SK-N-DZ (cell line): Measurements from ENCODE around the gene ZC3H14. TPM values are rescaled to one million over a fixed set of nuclear protein-coding genes. Genes with fewer than 3 reads are reported as not detected.
"Not testable (repeated sequence)": the region's sequence is repeated elsewhere in the genome, so short reads cannot be mapped to it uniquely, and the experiment has no call there.

Experiments
- DNase-seq: peaks from one replicate; pipeline ENCODE4 v3.0.0-alpha.2; 2015; ENCODE audit warnings: low spot score
- polyA plus RNA-seq, 2 experiments: library from polyadenylated mRNA; depleted of rRNA; stranded (reverse); fragments of >200 nt; gene quantifications; 2 replicates each; pipeline ENCODE4 v1.2.3, GENCODE V29; 2014

The ZC3H14 gene, protein sequence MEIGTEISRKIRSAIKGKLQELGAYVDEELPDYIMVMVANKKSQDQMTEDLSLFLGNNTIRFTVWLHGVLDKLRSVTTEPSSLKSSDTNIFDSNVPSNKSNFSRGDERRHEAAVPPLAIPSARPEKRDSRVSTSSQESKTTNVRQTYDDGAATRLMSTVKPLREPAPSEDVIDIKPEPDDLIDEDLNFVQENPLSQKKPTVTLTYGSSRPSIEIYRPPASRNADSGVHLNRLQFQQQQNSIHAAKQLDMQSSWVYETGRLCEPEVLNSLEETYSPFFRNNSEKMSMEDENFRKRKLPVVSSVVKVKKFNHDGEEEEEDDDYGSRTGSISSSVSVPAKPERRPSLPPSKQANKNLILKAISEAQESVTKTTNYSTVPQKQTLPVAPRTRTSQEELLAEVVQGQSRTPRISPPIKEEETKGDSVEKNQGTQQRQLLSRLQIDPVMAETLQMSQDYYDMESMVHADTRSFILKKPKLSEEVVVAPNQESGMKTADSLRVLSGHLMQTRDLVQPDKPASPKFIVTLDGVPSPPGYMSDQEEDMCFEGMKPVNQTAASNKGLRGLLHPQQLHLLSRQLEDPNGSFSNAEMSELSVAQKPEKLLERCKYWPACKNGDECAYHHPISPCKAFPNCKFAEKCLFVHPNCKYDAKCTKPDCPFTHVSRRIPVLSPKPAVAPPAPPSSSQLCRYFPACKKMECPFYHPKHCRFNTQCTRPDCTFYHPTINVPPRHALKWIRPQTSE
- polyA plus RNA-seq (2014; cell fraction: cytosol; rRNA removed) = 48.5 and 59.8 TPM in 2 replicates
- polyA plus RNA-seq (2014; cell fraction: nucleus; rRNA removed) = 49.9 and 65.8 TPM in 2 replicates

DNA sequence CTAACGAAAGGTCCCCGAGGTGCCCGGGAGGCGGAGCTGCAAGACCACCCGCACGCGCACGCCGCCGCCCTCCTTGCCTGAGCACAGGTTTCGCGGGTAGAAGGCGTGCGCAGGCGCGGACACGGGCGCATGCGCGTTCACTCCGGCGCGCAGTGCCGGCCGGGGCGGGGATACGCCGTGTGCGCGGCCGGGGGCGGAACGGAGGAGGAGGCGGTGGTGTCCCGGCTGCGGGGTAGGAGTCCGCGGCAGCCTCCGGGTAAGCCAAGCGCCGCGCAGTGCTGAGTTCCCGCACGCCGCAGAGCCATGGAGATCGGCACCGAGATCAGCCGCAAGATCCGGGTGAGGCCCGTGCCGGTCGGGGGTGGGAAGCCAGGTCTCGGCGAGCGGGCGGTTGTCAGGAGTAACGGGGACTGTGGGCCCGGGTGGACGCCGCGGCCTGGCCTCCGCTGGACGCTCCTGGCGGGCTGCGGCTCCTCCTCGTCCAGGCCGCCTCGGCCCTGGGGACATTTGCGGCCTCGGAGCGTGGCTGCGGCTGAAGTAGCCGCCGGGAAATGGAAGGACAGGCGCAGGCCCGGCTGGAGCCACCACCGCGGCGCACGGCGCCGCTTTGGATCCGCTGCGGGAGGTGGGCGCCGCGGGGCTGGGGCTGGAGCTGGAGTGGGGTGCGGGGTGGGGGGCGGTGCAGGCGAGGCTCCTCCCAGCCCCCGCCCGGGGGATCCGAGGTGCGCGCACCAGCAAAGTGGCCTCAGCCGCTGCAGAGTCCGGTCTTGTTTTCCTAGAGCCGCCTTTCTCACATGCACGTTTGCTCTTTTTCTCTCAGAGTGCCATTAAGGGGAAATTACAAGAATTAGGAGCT lies at the start of gene ZC3H14:
TSS of gene ZC3H14 (plus strand) at position 207 of the 856 bp plus-strand sequence. CDS start at position 304, 97 bp downstream.
- DNase-seq = peak; percentile 91

DNA sequence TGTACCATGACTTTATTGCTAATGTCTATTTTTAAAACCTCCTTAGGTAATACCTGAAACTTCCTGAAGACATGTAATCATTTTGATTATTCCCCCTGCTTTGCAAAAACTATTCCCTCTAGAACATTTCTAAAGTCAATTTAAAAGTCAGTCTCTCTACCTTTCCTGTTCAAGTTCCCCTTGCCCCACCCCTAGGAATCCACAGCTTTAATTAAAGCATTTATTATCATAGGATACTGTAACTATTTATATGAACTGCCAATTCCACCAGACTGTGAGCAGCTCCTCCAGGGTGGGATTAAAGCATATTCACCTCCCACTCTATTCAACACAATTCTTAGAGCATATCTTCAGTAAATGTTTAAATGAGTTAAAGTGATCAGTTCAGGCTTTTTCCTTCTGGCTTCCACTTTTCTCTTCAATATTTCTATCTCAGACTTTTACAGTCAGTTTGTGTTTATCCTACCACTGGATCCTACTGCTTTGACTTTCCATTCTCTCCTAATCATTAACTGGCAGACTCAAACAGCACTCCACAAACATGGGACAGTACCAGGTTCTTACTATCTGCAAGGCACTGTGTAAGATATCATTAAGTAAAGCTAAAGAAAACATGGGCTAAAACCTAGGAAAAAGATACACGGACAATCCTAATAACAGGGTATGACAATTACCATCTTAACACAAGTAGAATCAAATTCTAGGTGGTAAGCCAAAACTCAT lies 47.2 kb upstream of the ZC3H14 start:
- no peak for DNase-seq

DNA sequence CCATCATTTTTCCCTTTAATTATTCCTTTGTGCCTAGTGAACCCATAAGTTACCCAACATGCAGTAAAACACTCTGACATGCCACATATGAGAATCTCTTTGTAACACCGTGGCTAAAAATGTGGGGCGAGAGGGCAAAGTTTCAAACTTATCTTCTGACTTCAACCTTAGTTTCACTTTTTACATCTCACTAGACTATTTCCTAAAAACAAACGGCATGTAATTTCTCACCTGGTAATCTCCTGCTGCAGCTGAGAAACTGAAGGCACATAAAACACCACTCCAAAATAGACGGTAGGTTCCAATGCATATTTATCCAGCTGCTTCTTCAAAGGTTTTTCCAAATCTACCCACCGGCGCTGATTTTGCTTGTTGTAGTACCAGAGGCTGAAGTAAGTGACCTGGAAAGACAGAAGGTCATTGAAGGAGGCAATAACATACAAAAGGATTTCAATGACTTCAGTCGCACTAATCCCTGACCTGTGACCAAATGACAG lies 45.9 kb upstream of the ZC3H14 start:
- no peak for DNase-seq

DNA sequence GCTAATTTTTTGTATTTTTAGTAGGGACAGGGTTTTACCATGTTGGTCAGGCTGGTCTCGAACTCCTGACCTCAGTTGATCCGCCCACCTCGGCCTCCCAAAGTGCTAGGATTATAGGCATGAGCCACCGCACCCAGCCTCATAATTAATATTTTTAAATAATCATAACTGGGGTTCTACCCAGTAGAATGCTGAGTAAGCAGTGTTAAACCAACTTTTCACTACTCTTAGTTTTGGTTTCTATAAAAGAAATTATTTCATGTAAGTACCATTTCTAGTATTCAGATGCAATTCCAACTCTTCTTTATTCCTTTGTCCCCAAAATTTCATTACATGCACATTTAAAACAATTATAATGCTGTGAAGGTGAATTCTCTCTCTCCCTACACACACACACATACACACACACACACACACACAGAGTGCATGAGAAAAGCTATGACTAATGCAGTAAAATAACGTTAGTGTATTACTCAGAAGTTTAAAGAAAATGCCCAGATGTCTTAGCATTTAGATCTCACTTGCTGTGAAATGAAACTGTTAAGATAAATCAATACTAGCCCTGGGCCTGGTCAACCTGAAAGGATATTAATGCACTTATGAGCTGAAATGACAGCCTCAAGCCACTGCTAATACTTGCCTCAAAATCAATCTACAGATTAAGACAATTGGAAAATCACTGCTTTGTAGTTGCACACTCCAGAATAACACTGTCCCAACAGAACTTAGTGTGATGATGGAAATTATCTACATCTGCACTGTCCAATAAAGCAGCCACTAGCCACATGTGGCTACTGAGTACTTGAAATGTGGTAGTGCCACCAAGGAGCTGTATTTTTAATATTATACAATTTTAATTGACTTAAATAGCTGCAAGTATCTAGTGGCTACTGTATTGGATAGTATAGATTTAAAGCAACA lies 44.0 kb upstream of the ZC3H14 start:
- DNase-seq = no peak

DNA sequence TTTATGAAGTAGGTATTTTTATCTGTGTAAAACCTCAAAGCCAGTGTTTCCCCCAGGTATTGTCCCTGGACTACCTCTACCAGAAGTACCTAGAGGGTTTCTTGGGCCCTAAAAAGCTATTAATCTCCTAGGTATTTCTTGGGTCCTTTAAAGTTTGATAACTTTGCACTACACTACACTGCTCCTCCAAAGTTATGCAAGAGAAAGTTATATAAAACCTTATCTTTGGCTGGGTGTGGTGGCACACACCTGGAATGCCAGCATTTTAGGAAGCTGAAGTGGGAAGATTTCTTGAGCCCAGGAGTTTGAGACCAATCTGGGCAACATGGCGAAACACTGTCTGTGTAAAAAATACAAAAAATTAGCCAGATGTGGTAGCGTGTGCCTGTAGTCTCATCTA lies 42.9 kb upstream of the ZC3H14 start:
- DNase-seq = no peak

DNA sequence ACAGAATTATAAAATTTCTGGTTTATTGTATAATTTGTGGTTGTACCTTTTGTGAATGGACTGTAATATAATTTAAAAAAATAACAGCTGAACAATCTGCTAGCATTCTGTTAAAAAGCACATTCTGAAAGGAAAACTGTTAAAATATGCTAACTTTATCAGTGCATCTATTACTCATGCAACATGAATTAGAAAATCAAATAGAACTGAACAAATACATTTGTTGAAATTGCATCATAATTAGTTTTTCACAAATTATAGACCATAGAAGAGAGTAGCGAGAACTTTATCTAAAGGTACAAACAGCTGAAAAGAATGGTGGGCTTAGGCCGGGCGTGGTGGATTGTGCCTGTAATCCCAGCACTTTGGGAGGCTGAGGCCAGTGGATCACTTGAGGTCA lies 41.0 kb upstream of the ZC3H14 start:
- no peak for DNase-seq

DNA sequence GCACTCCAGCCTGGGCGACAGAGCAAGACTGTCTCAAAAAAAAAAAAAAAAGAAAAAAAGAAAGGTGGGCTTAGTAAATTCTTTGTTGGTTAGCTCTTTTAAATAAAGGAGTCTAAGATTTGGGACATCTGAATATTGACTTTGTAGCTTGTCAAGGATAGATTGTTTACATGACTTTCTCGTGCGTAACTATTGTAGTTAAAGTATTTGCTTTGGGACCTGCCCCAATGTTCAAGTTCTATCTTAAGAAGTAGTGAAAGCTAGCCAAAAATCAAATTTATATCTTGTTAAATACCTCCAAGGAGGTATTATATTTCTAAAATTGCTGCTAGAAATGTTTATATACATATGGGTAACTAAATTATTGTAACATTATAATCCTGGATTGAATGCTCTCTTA lies 40.4 kb upstream of the ZC3H14 start:
- DNase-seq = no peak

DNA sequence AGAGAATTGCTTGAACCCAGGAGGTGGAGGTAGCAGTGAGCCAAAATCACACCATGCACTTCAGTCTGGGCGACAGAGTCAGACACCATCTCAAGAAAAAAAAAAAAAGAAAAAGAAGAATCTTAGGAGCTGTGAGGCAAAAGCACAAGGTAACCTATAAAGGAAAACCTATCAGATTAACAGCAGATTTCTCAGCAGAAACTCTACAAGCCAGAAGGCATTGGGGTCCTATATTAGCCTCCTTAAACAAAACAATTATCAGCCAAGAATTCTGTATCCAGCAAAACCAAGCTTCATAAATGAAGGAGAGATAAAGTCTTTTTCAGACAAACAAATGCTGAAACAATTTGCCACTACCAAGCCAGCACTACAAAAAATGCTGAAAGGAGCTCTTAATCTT lies 32.9 kb upstream of the ZC3H14 start:
- not testable (repeated sequence) for DNase-seq

DNA sequence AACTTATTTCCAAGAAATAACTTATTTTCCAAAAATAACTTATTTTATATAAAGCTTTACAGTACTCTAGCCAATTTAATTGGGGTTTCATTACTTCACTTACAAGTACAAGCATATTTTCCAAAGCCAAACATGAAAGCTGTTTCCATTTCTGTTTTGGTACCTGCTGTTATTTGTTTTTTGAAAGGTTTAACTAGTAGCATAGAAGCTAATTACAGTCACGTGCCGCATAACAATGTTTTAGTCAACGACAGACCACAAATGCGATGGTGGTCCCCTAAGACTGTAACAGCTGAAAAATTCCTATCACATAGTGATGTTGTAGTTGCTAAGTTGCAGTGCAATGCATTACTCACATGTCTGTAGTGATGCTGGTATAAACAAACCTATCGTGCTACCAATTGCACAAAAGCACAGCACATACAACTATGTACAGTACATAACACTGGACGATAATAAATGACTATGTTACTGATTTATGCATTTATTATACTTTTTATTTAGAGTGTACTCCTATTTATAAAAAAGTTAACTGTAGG lies 29.7 kb upstream of the ZC3H14 start:
- DNase-seq = no peak

DNA sequence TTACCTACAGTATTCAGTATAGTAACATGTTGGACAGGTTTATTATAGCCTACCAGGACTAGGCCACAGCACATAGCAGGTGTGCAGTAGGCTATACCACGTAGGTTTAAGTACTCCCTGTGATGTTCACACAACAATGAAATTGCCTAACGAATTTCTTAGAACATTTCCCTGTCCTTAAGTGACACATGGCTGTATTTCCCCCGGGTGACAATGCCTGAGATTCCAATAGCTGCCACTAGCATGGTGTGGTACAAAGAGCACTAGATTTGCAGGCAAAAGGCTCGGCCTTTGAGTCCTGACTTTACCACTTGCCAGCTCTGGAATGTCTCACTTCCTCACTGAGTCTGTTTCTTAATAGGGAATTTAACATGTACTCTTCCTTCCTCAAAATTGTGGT lies 27.7 kb upstream of the ZC3H14 start:
- DNase-seq = no peak

DNA sequence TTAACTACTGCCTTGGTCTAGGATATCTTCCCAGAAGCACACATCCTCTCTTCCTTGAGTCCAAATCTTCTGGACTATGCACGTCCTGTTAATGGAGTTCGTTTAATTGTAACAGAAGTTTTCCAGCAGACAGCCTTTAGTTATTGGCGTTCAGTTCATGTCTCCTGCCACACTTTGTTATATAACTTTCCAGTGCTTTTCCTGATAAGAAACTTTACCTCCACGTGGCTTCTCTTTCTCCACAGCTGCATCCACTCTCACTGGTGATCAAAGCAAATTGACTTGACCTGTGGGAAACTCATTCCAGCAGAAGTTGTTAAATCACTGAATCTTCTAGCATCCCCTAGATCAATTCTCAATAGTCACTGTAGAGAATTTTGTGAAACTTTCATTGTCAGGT lies 27.0 kb upstream of the ZC3H14 start:
- no peak for DNase-seq

DNA sequence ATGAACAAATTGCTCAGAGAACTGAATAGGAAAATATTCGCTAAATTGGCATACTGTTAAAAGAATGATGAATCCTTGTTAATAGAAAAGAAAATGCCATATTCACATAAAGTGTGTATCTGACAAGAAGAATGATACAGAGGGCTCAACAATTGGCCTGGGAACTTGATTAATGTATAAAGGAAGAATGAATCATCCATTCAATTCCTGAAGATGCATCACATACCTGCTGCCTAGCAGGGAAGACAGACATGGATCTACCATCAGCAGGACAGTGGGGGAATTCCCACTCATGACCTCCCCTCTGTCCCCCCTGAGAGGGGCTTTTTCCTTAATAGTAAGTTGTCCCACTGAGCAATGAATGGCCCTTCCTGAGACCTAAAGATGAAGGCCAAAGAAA lies 21.5 kb upstream of the ZC3H14 start:
- DNase-seq = no peak

DNA sequence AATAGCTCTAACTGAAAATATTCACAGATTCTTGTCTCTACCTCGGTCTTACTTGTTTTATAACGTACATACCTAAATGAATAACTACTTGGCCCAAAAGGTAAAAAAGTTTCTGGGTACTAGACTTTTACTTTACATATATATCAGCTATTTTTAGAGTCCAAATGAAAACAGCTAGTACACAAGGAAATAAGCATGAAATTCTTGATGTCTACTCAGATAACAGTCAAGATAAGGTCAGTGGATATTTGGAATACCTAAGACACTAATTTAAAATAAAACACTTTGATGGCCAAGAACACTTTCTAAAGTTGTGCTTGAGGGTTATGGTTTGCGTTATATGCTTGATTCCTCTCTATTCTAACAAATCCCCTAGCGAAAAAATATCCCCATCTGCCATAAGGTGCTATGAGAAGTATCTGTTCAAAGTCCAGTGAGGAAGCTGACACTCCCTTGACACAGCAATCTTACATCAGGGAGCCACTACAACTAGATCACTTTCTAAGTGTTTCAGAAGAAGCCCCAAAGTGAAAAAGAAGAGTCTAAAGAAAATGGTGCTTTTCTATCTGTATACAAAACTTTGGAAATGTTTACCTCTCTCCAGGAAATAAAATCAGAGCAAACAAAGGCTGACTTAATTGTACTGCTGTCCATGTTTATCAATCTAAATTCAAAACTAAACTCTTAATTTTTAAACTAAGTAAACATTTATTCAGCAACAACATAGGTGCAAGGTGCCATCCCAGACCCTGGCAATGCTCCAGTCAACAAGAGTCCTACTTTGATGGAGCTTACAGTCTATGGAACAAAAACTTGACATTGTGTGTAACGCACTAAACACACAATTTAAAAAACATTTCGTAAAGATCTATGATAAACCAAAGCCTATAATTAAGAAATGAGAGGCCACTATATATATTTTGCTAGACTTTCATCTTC lies 19.7 kb upstream of the ZC3H14 start:
- DNase-seq = no peak

DNA sequence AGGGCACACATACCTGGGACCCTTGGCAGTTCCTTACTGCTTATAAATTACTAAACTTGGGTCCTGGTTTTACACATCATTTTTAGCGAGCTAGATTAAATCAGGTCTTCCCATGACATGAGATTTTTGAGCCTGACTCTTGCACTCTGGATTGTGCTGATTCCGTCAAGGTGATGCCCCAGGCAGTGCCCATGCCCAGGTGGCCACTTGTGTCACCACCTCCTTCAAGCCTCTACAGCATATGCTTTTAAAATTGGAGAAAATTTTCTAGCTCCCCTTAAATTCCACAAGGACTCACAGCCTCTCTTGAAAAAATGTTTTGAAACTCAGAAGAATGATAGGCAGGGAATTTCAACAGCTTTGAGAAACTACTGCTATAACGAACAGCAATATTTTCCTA lies 17.6 kb upstream of the ZC3H14 start:
- DNase-seq = no peak

DNA sequence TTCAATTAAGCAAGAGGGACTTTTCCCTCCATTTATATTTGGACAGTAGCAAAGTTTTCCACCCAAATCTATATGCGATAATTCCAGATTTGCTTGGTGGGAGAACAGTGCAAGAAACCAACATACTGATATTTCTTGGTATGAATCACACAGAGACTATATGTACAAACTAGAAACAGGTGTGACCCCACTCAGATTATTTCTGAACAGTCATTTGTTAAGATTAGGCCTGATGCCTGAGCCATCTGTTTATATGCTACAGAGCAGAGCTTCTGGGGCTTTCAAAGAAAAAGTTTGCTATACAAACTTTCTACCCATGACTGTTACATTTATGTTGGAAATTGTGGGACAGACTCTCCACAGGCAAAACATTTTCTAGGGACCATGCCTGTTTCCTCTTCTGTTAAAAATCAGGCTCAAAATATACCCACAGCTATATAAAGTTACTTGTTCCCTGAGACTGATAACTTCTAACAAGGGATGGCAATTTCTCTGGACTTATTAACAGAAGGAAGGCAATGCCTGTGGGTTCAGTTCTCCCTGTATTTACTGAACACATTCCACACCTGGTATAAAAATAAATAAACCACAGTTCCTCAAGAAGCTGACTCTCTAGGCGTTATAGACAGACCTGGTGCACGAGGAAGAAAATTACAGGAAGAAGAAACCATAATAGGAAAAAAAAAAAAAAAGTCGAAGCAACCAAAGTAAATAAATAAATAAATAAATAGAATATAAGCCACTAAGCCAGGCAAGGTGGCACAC lies 16.0 kb upstream of the ZC3H14 start:
- DNase-seq = no peak

DNA sequence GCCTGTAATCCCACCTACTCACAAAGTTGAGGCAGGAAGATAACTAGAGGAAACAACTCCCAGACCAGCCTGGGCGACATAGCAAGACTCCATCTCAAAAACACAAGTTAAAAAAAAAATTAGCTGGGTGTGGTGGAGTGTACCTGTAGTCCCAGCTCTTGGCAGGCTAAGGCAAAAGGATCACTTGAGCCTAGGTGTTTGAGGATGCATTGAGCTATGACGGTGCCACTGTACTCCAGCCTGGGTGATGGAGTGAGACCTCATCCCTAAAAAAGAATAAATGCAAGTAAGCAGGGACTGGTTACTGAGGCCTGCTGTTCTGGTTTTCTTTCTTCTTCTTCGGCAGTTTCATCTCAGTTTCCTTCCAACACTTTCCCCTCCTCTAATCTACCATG lies 15.5 kb upstream of the ZC3H14 start:
- DNase-seq = no peak

DNA sequence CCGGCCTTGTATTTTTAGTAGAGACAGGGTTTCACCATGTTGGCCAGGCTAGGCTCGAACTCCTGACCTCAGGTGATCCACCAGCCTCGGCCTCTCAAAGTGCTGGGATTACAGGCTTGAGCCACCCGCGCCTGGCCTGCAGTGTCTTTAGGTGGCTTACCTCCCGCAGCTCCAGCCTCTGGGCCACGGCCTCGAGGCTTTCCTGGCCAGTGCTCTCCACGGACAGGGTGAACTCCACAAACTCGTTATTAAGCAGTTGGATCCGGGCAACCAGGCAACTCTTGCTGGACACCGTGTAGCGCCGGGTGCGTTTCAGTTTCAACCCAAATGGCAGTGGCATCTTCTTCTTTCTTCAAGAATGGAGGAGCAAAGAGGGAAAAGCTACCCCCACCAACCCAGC lies 12.8 kb upstream of the ZC3H14 start:
- DNase-seq = no peak
